HL-60 (cell line): ENCODE measurements around the gene SNTG2.

Source experiments
- DNase-seq, 2 experiments: peaks; one replicate each; pipeline ENCODE4 v3.0.0-alpha.2; 2010 to 2020; ENCODE audit warnings: low read depth in 1 of 2, low spot score in 1 of 2
- H3K27ac ChIP-seq: fragments of 250-450 bp; sonication (Bioruptor Pico); replicated peaks from 2 replicates; pipeline ENCODE4 v1.5.1; 2020; ENCODE audit warnings: mild to moderate bottlenecking, moderate library complexity
- H3K27me3 ChIP-seq: fragments of 250-450 bp; sonication (Bioruptor Pico); 2 replicates; pipeline ENCODE4 v1.5.1; 2021; ENCODE audit warnings: mild to moderate bottlenecking, moderate library complexity; ENCODE audit not compliant: insufficient read depth, poor library complexity, severe bottlenecking
- H3K4me3 ChIP-seq: replicated peaks from 2 replicates; pipeline ENCODE4 v1.5.1; 2011; ENCODE audit warnings: mild to moderate bottlenecking, control low read depth, low read length; ENCODE audit not compliant: insufficient read depth
- CTCF ChIP-seq: IDR thresholded peaks from one replicate; pipeline ENCODE4 v1.5.1; 2011; ENCODE audit warnings: low read length, control low read depth, inconsistent platforms; ENCODE audit not compliant: insufficient read depth
- GABPA ChIP-seq: IDR thresholded peaks from 2 replicates; pipeline ENCODE4 v1.6.1; 2012; ENCODE audit warnings: low read depth
- POLR2AphosphoS5 ChIP-seq: IDR thresholded peaks from 2 replicates; pipeline ENCODE4 v1.6.1; 2012; ENCODE audit warnings: low read depth
- SPI1 ChIP-seq: IDR thresholded peaks from 2 replicates; pipeline ENCODE4 v1.6.1; 2012; ENCODE audit warnings: low read depth, mild to moderate bottlenecking, borderline replicate concordance
- TF ChIP-seq, protein P1 (sequence below): IDR thresholded peaks from 2 replicates; pipeline ENCODE4 v1.6.1; 2012; ENCODE audit warnings: low read depth; ENCODE audit not compliant: insufficient replicate concordance

Gene SNTG2

GRCh38 chr2:1016500-1016899, 65.9 kb downstream of the SNTG2 start:
- Histone ChIP-seq H3K27me3 (no peaks in the 10 kb centered on the region), H3K27ac (no peak overlapping the region), H3K4me3 (no peak overlapping the region)
- DNase-seq, result no peak
- TF ChIP-seq POLR2AphosphoS5, result no peak

DNA sequence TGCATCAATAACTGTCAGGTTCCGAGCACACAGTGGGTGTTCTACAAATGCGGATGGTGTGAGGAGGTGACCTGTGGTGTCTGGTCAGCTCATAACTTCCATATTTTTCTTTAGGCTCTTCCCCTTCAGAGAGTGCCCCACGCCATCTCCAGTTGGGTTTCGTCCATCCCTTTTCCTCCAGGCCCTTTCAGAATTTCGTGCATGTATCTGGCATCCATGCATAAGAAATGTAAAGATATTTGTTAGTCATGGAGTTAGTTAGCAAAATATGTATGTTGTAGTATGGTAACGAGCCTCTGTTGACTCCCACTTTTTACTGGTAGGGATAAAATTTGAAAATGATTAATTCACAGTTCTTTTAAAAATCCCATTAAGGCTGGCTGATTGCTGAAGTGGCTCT, 67.2 kb downstream of the SNTG2 start:
- no peak overlapping the region for H3K4me3 ChIP-seq
- H3K27me3 ChIP-seq, result no peaks in the 10 kb centered on the region
- DNase-seq, result no peak
- H3K27ac ChIP-seq, result no peak overlapping the region
- no peak for TF ChIP-seq POLR2AphosphoS5
- TF ChIP-seq, protein P1, sequence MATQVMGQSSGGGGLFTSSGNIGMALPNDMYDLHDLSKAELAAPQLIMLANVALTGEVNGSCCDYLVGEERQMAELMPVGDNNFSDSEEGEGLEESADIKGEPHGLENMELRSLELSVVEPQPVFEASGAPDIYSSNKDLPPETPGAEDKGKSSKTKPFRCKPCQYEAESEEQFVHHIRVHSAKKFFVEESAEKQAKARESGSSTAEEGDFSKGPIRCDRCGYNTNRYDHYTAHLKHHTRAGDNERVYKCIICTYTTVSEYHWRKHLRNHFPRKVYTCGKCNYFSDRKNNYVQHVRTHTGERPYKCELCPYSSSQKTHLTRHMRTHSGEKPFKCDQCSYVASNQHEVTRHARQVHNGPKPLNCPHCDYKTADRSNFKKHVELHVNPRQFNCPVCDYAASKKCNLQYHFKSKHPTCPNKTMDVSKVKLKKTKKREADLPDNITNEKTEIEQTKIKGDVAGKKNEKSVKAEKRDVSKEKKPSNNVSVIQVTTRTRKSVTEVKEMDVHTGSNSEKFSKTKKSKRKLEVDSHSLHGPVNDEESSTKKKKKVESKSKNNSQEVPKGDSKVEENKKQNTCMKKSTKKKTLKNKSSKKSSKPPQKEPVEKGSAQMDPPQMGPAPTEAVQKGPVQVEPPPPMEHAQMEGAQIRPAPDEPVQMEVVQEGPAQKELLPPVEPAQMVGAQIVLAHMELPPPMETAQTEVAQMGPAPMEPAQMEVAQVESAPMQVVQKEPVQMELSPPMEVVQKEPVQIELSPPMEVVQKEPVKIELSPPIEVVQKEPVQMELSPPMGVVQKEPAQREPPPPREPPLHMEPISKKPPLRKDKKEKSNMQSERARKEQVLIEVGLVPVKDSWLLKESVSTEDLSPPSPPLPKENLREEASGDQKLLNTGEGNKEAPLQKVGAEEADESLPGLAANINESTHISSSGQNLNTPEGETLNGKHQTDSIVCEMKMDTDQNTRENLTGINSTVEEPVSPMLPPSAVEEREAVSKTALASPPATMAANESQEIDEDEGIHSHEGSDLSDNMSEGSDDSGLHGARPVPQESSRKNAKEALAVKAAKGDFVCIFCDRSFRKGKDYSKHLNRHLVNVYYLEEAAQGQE, result no peak
- TF ChIP-seq CTCF, result no peak
- TF ChIP-seq GABPA, result no peak
- TF ChIP-seq SPI1, result no peak

- TF ChIP-seq CTCF (no peak), GABPA (no peak), POLR2AphosphoS5 (no peak), SPI1 (no peak)
- TF ChIP-seq, protein P1, result no peak
- no peak overlapping the region for H3K4me3 ChIP-seq
- DNase-seq, result no peak
- no peak overlapping the region for H3K27ac ChIP-seq
- H3K27me3 ChIP-seq, result no peaks in the 10 kb centered on the region
Observed at GRCh38 chr2:1020206-1020605, 69.6 kb downstream of the SNTG2 start.

GRCh38 chr2:1022178-1022577, 71.5 kb downstream of the SNTG2 start:
- Histone ChIP-seq H3K27me3 (no peaks in the 10 kb centered on the region), H3K4me3 (no peak overlapping the region), H3K27ac (no peak overlapping the region)
- DNase-seq, result no peak
- TF ChIP-seq, protein P1, result no peak
- no peak for TF ChIP-seq SPI1
- TF ChIP-seq GABPA, result no peak
- TF ChIP-seq CTCF, result no peak
- no peak for TF ChIP-seq POLR2AphosphoS5
